WERI-Rb-1 (cell line): ENCODE data around the gene EIF1B.

ENCODE experiments used
- DNase-seq: peaks from one replicate; pipeline ENCODE4 v3.0.0-alpha.2; 2020
- H3K27ac ChIP-seq: fragments of 250-450 bp; sonication (Bioruptor Pico); 2 replicates; pipeline ENCODE4 v1.5.1; 2020; ENCODE audit warnings: mild to moderate bottlenecking, moderate library complexity
- H3K27me3 ChIP-seq: fragments of 250-450 bp; sonication (Bioruptor Pico); 2 replicates; pipeline ENCODE4 v1.5.1; 2021; ENCODE audit warnings: mild to moderate bottlenecking, low read depth, moderate library complexity; ENCODE audit not compliant: insufficient read depth, severe bottlenecking
- H3K36me3 ChIP-seq: fragments of 250-450 bp; sonication (Bioruptor Pico); 2 replicates; pipeline ENCODE4 v1.5.1; 2020; ENCODE audit warnings: mild to moderate bottlenecking, moderate library complexity
- H3K4me3 ChIP-seq: 2 replicates; pipeline ENCODE4 v1.5.1; 2011; ENCODE audit warnings: low read depth, mild to moderate bottlenecking, control low read depth, low read length
- H3K9me3 ChIP-seq: fragments of 250-450 bp; sonication (Bioruptor Pico); 2 replicates; pipeline ENCODE4 v1.5.1; 2021; ENCODE audit warnings: mild to moderate bottlenecking, moderate library complexity; ENCODE audit not compliant: severe bottlenecking
- CTCF ChIP-seq: IDR thresholded peaks from 2 replicates; pipeline ENCODE4 v1.5.1; 2011; ENCODE audit warnings: low read depth, mild to moderate bottlenecking, control low read depth, inconsistent platforms, low read length

Gene EIF1B

GRCh38 chr3:40337136-40338108 is 27.9 kb downstream of the EIF1B start:
- H3K36me3 ChIP-seq: no peaks in the 10 kb centered on the region
- H3K9me3 ChIP-seq: no peaks in the 10 kb centered on the region
- no peak overlapping the region for H3K4me3 ChIP-seq
- no peaks in the 10 kb centered on the region for H3K27me3 ChIP-seq
- TF ChIP-seq CTCF: no peak
- DNase-seq: no peak
- no peak overlapping the region for H3K27ac ChIP-seq

DNA sequence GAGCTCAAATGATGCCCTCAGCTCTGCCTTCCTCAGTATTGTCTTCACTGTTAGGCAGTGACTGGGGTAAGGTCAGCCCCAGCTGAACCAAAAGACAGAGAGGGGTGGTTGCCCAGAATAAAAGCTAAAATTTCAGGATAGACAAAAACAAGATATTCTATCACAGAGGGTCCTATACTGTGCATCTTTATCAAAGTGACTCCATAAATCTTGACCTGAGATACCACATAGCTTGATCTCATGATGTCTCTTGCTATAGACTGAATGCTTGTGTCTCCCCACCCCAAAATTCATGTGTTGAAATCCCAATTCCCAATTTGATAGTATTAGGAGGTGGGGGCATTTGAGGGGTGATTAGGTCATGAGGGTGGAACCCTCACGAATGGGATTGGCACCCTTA is 30.4 kb downstream of the EIF1B start:
- no peak for DNase-seq

DNA sequence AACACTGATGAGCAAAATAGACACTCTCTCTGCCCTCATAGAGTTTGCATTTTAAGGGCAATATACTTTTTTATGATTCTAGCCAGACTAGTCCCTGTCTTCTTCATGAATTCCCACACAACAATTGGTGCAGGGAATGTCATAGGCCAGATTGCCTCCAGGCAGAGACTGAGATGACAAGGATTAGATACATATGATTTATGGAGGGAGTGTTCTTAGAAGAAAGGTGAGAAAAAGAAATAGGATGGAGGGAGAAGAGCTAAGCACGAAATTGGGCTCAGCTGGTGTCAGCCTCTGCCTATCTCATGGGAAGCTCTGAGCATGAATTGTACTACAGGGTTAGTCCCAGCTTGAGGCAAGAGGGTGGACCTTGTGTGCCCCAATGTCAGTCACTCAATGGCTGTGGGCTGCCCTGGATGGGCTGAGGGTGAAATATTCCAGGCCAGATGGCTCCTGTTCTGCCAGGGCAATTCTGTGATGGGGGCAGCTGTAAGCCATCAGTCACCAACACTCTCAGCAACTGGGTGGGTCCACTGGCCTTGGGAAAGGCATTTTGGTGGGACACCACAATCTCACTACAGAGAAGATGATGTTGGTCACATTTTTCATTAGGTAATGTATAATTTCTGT is 31.1 kb downstream of the EIF1B start:
- TF ChIP-seq CTCF: no peak
- no peaks in the 10 kb centered on the region for H3K27me3 ChIP-seq
- DNase-seq: no peak

More for the DNA sequence above, 30.4 kb downstream of the EIF1B start:
- Histone ChIP-seq H3K36me3 (no peaks in the 10 kb centered on the region), H3K9me3 (no peaks in the 10 kb centered on the region), H3K27ac (no peak overlapping the region), H3K4me3 (no peak overlapping the region), H3K27me3 (no peaks in the 10 kb centered on the region)
- no peak for TF ChIP-seq CTCF

GRCh38 chr3:40341671-40342070 is 32.2 kb downstream of the EIF1B start:
- no peak overlapping the region for H3K4me3 ChIP-seq
- no peak overlapping the region for H3K27ac ChIP-seq
- no peaks in the 10 kb centered on the region for H3K9me3 ChIP-seq
- no peaks in the 10 kb centered on the region for H3K27me3 ChIP-seq
- DNase-seq: no peak
- no peaks in the 10 kb centered on the region for H3K36me3 ChIP-seq
- TF ChIP-seq CTCF: no peak

More for the DNA sequence above, 31.1 kb downstream of the EIF1B start:
- Histone ChIP-seq H3K27ac (no peak overlapping the region), H3K36me3 (no peaks in the 10 kb centered on the region), H3K4me3 (no peak overlapping the region), H3K9me3 (no peaks in the 10 kb centered on the region)

DNA sequence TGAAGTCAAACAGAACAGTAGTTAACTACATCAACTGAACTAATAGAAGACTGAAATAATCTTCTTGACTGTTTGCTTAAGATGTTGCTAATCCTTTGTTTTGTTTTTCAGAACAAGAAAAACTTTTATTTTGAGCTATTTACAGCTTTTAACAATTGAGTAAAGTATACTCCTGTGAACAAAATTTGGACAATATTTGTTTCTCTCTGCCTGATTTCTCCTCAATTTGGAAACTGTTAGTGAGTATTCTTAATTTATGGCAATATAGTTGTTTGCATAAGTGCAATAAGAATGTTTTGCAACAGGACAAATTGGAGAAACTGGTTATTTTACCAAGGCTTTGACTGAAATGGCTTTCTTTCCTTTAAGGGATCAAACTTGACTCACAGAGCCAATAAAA is 41.0 kb downstream of the EIF1B start:
- Histone ChIP-seq H3K27me3 (no peaks in the 10 kb centered on the region), H3K4me3 (no peak overlapping the region), H3K27ac (no peak overlapping the region), H3K36me3 (no peaks in the 10 kb centered on the region), H3K9me3 (no peaks in the 10 kb centered on the region)
- no peak for DNase-seq
- TF ChIP-seq CTCF: no peak
